Bone marrow (tissue), 2 donors: Measurements from ENCODE around the gene SMARCD1.
A peak's percentile ranks its signal among the peaks of the same experiment; 100 is the strongest.

Source experiments
- DNase-seq, 2 donors: peaks; one replicate each; lab custom pipeline; 2025; lab: John Stamatoyannopoulos, UW

The SMARCD1 gene

GRCh38 chr12:50057000-50057841, 27.9 kb upstream of the SMARCD1 start, which contains the start of gene ASIC1:
Gene ASIC1, plus strand, starts transcription at chr12:50057596. Its CDS starts 1,171 bp downstream, at chr12:50058767.
- no peak for DNase-seq

GRCh38 chr12:50057896-50058670, 27.1 kb upstream of the SMARCD1 start:
- no peak for DNase-seq

- no peak for DNase-seq
These were observed 26.3 kb upstream of the SMARCD1 start for GRCh38 chr12:50058743-50059312.

GRCh38 chr12:50059440-50060119, 25.6 kb upstream of the SMARCD1 start:
- peak in 1 of 2 donors; percentile 74 for DNase-seq

GRCh38 chr12:50060120-50060468, 25.0 kb upstream of the SMARCD1 start:
- no peak for DNase-seq

- DNase-seq: no peak
These were observed 24.0 kb upstream of the SMARCD1 start for GRCh38 chr12:50061171-50061570.

- DNase-seq: no peak
These were observed 23.0 kb upstream of the SMARCD1 start for GRCh38 chr12:50061946-50062686.

GRCh38 chr12:50062728-50063460, 22.2 kb upstream of the SMARCD1 start:
- no peak for DNase-seq

GRCh38 chr12:50065726-50066310, 19.3 kb upstream of the SMARCD1 start:
- DNase-seq: no peak

- no peak for DNase-seq
These were observed 18.7 kb upstream of the SMARCD1 start for GRCh38 chr12:50066402-50066801.

- no peak for DNase-seq
These were observed 16.1 kb upstream of the SMARCD1 start for GRCh38 chr12:50069069-50069468.

GRCh38 chr12:50069539-50069938, 15.6 kb upstream of the SMARCD1 start:
- no peak for DNase-seq

- peak; percentile 34 to 67 for DNase-seq
These were observed 14.7 kb upstream of the SMARCD1 start for GRCh38 chr12:50070314-50071060.

GRCh38 chr12:50072198-50072907, 12.8 kb upstream of the SMARCD1 start:
- DNase-seq: no peak

GRCh38 chr12:50073206-50073605, 11.9 kb upstream of the SMARCD1 start:
- no peak for DNase-seq

GRCh38 chr12:50073712-50074111, 11.4 kb upstream of the SMARCD1 start:
- no peak for DNase-seq

GRCh38 chr12:50074936-50075807, 10.0 kb upstream of the SMARCD1 start:
- DNase-seq: peak; percentile 61 to 68

GRCh38 chr12:50075808-50076170, 9.4 kb upstream of the SMARCD1 start:
- no peak for DNase-seq
